DMS 273 treated with DMSO at 0.1 percent for 48 hours (cell line): ENCODE data around the gene TOR1AIP2.

Experiments
- DNase-seq: peaks from one replicate; lab custom pipeline; 2025; lab: John Stamatoyannopoulos, UW

The TOR1AIP2 gene

DNA sequence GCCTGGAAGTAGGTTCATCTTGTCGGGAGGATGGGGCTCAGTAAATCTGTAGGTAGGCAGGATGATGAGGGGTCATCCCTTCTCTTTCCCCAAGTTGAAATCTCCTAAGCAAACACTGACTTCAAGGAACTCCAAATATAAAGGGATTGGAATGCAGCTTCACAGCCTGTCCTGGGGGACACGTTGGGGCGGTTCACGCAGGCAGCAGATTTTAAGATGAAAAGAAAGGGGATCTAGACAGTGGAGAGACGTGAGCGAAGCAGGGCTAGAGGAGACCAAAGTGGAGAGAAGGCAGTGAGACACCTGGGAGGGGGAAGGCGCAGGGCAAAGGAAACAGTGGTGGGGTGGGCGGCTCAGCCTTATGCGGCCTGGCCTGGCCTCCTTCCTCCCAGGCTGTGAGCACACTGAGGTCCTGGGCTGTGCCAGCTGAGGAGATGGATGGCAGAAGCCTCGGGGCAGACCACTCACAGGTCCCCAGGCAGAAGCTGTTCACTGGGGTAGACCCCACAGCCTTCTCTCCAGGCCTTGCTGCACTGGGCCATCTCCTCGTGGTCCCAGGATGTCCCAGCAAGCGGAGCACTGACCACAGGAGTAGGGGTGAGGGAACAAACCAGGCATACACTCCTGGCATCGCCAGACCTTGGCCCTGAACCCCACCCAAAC, 51.7 kb downstream of the TOR1AIP2 start:
- DNase-seq, result no peak

DNA sequence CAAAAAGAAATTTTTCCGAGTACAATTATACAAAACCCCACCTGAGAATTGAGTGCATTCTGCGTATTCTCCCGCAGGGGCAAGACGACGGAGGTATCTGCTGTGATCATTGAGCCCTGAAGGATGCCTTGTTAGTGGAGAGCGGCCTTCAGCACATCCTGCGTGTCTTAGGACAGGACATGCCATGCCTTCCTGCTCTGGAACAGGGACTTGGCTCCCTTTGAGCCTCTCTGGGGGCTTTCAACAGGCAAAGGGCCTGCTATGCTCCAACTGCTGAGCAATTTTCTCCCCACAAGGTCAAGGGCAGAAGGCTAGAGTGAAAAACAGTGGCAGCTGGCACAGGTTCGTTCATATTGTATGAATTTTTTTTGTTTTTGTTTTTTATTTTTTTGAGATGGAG, 52.4 kb downstream of the TOR1AIP2 start:
- no peak for DNase-seq

DNA sequence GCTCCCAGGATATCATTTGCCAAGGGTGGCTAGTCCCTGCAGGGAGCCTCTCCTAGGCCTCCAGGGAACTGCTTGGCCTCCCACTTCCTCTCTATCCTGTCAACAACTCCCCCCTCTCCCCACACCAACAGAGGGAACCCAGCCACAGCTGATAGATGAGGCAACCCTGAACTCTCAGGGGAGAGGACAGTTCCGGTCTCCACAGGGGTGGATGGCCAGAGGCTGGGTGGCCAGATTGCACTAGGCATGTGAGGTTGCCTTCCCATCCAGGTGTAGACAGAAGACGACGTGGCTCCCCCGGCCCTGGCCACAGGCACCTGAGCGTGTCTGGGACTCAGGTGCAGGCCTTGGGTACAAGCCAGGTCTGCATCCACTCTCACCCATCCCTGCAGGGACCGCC, 53.3 kb downstream of the TOR1AIP2 start:
- DNase-seq, result no peak

DNA sequence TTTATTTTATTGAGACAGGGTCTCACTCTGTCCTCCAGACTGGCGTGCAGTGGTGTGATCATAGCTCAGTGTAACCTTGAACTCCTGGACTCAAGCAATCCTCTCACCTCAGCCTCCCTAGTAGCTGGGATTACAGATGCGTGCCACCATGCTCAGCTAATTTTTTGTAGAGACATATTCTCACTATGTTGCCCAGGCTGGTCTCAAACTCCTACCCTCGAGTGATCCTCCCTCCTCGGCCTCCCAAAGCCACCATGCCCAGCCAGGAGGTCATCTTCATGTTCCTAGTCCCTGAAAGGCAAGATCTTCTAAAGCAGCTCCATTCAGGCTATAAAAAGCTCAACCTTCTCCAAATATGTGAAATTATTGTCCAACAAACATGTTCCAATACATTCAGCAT, 53.9 kb downstream of the TOR1AIP2 start:
- no peak for DNase-seq

DNA sequence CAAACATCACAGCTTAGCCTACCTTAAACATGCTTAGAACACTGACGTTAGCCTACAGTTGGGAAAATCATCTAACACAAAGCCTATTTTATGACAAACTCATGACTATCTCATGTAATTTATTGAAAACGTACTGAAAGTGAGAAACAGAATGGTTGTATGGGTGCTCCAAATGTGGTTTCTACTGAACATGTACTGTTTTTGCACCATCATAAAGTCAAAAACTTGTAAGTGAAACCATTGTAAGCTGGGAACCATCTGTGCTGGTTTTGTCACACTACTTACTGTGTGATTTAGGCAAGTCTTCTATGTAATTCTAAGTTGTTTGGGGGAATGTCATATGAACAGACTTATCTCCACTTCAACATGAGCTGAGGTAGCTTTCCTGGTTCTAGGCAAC, 55.5 kb downstream of the TOR1AIP2 start:
- DNase-seq, result no peak

DNA sequence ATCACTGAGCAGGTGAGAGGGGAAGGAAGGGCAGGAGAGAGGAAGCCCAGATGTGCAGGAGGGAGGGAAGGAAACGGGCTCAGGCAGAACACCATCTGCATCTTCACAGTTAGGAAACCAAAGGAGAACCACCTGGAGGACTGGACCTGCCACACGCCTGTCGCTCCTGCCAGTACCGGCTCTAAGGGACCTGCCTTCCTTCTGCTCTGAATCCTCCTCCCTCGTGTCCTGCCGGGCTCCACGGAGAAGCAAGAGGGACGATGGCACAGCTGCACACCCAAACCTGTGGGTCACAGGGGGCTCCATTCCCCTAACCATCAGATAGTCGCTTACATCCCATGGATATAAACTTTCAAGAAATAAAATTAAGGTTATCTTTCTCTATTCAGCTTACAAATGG, 56.1 kb downstream of the TOR1AIP2 start:
- DNase-seq, result no peak

DNA sequence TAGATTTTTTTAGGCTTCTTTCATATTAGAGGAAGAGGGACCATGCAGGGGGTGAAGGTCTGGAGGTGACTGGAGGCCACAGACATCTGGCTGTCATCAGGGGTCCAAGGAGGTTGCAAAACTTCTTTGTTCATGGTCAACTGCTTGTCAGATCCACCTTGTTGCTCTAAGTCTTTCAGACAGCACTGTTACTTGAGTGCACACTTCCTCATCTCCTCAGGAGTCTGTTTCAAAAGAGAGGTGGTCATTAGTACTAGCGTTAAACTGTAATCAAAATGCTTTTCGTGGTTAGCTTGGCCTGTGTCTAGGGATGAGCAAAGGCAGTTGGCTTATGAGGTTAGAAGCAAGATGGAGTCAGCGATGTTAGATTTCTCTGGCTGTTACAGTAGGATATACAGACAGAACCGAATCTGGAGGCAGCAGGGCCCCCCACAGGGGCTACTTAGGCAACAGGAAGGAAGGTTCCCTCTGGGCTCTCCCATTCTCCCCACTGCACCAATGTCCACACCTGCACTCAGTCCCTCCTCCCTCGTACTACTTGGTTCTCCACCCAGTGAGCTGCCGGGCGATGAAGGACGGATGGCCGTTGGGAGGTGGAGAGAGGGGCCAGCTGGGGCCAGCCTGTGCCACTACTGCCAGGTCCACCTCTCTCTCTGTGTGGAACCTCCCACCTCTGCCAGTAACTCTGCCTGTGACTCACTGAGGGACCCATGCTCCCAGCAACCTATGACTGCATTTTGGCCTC, 57.2 kb downstream of the TOR1AIP2 start:
- no peak for DNase-seq

DNA sequence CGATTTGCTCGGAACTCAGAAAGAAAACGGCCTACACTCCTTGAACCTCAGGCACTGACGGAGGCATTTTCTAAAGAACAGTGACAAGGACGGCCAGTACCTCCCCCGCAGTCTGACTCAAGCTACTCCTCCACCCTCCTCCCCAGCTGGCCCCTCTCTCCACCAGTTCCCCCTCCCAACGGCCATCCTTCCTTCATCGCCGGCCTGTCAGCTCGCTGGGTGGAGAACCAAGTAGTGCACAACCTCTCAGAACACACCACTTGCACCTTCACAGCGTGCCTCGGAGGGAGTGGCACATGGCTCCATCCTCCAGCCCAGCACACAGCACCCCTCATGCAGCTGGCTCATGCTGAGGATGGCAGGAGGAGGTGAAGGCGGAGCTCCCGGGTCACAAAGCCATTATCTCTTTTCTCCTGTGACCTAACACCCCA, 58.8 kb downstream of the TOR1AIP2 start:
- no peak for DNase-seq

DNA sequence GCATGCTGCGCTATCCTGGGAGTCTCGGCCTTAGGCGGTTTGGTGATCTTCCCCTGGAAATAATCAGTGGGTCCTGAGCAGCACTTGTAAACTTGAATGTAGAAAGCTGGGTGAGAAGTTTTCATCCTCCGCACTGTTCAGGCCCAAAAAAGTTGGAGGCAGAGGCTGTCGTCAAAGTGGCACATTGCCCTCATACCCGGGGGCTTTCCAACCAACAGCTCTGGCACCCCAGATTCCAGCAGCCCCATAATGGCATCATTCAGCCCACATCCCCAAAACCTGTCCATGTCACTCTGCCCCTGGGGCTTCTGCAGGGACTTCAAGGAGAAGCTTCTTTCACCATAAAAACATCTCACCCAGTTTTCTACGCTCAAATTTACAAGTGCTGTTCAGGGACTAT, 59.3 kb downstream of the TOR1AIP2 start:
- no peak for DNase-seq

DNA sequence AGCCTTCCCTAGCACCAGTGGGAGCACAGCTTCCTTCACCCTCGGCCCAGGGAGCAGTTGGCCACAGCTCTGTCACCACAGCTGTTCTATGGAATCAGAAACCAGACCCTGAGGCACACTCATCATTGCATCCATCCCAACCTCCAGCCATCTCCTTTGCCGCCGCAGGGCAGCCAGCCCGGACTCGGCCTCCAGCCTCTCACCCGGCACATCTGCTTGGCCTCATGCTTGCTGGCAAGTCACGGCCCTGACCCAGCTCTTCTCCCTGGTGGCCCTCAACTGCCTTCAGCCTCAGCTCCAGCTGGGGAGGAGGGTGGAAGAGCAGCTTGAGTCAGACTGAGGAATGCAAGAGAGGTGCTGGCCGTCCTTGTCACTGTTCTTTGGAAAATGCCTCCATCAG, 59.8 kb downstream of the TOR1AIP2 start:
- DNase-seq, result no peak

DNA sequence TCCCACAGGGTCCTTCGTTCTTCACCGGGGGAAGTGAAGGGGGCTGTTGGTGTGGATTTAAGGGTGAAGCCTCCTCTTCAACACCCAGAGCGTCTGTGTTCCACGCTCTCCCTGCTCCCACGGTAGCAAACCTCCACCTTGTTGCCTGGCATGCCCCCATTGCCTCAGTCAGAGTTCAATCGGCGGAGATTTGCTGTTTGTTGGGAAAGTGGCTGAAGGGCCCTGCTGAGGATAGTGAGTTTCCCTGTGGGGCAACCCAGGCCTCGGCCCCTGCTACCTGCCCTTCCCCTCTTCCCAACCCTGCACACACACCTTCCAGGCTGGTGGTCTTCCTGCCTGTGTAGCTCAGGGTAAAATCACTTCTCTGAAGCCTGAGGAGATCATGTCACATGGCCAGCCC, 60.5 kb downstream of the TOR1AIP2 start:
- no peak for DNase-seq

DNA sequence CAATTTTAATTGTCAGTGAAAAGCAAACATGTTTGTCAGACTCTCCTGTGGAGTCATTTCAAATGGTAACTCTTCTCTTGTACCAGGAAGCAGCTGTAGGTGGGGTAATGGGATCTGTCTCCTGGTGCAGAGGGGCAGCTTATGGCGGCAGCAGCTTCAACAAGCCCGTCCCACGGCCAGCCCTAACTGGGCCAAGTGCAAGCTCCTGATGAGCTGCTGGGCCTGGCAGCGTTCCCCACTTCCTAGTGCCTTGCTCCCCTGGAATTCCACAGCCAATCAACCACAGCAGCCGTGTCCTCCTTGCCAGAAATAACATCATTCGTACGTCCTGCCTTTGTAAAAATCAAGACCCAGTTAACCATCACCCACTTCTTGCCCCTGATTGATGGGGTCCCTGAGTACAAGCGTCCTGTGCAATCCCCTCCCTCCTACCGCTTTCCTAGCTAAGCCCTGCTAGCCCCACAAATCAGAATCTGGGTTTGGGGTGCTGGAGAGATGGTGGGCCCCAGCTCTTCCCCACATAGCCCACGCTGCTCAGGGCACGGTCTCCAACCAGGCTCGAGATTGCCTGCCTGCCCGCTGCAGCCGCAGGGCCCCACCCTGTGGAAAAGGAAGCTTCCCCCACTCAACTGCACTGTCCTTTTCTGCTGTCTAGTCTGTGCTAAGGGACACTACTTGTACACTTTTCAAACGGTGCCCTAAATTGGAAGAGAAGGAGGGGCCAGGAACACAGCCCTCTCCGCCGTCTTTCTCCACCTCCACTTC, 61.2 kb downstream of the TOR1AIP2 start:
- DNase-seq, result no peak

DNA sequence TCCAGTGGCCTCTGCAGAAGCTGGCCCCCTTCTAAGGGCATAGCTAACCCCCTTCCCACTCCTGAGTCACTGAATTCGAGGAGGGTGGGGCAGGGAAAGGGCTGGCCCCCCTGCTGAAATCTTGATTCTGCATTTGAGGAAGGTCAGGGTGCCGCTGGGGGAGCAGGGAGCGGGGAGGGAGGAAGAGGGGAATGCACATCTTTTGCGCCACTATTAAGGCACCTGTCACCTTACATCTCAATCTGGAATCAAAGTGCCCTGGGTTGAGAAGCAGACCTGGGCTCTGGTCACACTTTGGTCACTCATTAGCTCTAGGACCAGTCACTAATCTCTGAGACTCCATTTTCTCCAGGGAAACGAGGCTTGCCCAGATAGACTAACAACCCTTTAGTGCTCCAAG, 62.0 kb downstream of the TOR1AIP2 start:
- no peak for DNase-seq

DNA sequence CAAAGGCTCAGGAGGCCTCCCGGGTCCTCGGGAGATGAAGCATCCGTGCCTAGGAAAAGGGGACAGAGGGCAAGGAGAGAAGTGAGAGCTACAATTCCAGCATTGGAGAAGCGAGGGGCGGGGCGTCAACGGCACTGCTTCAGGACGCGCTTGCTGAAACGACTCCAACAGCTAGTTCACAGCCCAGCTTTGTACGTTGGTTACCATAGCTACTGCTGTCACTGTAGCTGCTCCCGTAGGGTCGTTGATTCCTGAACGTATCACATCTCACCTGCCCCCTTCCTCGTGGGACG, 63.1 kb downstream of the TOR1AIP2 start:
- DNase-seq, result no peak

DNA sequence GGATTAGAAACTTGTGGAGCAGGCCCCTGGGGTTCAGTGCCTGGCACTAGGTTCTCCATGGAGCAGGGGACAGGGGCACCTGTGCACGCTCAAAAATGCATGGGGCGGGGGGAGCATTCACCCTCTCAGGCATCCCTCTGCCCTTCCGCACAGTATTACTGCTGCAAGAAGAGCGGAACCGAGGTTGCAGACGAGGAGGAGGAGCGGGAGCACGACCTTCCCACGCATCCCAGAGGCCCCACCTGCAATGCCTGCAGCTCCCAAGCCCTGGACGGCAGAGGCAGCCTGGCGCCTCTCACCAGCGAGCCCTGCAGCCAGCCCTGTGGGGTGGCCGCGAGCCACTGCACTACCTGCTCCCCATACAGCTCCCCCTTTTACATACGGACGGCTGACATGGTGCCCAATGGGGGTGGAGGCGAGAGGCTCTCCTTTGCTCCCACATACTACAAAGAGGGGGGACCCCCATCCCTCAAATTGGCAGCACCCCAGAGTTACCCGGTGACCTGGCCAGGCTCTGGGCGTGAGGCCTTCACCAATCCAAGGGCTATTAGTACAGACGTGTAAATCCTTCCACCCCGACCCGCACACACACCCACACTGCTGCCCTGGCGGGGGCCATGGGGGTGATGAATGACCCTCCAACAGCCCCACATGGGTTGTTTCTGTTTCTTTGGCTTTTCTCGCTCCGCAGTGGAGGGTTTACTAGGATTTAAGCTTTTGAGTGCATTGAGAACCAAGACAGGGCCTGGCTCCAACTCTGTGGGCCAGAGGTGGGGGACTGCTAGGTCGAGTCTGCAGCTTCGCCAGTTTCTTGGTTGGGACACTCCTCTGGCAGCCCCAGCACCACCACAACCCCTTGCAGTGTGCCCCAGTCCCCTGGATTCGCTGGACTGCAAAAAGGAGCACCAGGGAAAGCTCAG, 63.7 kb downstream of the TOR1AIP2 start:
- no peak for DNase-seq

DNA sequence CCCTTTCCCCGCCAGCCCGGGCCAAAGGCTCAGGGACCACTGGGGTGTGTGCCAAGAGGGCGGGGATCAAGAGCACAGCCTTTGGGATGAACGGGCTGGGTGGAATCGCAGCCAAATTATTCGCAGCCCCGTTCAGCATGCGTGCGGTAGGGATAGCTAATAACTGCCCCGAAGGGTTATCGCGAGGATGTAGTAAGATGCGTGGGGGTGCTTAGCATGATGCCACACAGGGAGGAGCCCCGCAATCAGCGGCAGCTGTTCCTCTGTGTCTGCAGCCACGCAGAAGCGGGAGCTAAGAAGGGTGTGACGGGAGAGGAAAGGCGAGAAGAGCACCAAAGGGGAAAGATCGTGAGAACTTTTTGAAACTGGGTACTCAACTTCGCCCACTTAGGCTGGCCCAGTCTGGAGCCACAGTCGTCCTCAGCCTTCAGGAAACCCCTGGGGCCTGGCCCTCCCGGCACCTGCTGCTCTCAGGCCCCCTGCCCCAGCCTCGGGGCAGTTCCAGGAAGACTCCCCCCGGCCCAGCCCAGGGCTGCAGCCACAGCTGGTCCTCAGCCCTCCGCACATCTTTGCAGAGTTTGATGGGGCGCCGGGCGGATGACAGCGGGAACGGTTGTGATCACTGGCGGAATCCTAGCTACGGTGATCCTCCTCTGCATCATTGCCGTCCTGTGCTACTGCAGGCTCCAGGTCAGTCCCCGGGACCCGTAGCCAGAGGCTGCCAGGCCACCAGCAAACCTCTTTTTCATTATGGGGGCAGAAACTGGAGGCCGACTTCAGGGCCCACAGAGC, 64.9 kb downstream of the TOR1AIP2 start:
- no peak for DNase-seq

DNA sequence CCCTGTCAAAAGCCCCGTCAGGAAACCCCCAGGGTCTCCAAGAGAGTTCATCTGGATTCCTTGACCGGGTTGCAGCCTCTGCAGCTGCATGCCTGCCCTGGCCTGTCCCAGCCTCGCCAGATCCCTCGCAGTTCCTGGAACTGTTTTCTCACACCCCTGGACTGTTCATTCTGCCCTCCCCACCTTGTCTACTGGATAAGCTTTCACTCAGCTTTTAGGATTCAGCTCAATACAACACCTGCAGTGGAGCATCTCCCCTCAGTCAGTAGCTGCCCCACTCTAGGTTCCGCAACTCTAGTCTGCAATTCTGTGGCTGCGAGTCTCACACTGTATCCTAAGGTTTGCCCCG, 67.3 kb downstream of the TOR1AIP2 start:
- DNase-seq, result no peak

DNA sequence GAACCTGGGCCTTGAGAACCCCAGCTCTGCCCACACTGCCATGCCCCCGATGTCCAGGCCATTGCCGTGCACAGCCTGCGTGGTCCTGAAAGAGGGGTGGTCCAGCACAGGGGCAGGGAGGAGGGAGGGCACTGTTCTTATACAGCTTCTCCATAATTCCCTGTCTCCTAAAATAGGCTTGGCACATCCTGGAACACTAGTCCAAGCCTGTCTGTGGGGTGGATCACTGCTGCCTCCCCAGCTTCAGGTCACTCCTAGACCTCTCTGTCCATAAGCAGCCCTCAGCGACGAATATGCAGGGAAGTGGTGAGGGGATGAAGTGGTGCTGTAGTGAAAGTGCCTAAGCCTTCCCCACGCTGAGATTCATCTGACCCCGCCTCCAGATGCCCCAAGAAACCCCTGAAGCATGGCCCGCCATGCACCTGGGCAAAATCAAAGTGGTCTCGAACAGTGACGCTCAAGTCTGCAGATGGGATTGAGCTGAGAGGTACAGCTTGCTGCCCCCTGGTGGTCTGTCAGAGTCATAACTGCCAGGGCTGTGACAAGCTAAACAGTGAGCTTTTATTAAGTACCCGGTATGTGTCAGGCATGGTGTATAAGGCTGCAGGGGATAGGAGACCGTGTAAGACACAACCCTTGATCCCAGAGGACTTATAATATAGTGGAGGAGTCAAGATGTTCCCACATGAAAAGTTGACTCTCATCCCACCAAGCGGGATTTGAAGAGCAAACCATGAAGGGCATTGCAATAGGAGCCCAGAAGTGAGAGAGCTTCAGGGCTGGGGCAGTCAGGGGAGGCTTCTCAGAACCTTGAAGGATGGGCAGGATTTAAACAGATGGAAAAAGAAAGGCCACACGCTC, 67.9 kb downstream of the TOR1AIP2 start:
- DNase-seq, result peak; percentile 49

DNA sequence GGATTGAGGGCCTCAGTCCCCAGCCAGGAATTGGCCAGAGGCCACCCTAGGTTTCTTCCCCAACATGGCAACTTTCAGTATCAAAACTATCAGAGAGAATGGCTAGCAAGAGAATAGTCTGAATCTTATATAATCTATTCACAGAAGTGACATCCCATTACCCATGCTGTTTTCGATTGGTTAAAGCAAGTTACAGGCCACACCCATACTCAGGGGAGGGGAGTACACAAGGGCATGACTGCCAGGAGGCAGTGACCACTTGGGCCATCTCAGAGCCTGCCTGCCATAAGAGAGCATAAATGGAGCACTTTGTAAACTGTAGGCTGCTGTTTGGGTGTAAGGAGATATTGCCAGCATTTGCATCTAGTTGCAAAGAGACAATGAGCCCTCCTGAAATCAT, 69.1 kb downstream of the TOR1AIP2 start:
- no peak for DNase-seq

DNA sequence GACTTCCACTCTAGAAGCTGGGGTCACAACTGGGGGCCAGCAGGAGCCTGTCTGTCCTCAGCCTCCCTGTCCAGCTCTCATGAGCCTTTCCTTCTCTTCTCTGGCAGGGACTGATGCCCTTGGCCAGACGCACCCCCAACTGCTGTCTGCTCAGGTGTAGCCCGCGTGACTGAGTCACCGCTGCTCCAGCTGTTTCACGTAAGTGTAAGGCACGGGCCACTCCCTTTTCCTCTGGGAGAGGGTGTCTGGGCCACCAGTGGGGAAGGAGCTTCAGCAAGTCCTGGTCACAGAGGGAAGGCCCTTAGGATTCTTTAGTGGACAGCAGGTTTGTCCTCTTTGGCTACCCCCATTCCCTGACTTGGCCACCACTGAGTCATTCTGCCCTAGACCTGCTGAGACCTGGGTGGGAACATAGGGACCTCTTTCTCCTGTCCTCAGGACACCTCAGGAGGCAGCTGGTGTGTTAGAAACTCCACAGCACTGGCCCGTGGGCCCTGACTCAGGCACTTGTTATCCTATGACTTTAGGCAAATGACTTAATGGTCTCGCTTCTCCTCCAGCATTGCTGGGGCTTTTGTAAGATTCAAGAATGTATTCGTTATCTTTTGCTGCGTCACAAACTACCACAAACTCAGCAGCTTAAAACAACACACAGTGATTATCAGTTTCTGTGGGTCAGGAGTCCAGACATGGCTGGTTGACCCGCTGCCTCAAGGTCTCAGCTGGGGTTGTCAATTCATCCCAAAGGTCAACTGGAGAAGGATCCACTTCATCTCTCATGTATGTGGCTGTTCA, 69.7 kb downstream of the TOR1AIP2 start:
- DNase-seq, result no peak
